ENCODE measurements around the gene MLKL. TPM values are rescaled to one million over a fixed set of nuclear protein-coding genes. Genes with fewer than 3 reads are reported as not detected.

The MLKL gene
- total RNA-seq, 1 donor from 2014 or later = 11.5 TPM

DNA sequence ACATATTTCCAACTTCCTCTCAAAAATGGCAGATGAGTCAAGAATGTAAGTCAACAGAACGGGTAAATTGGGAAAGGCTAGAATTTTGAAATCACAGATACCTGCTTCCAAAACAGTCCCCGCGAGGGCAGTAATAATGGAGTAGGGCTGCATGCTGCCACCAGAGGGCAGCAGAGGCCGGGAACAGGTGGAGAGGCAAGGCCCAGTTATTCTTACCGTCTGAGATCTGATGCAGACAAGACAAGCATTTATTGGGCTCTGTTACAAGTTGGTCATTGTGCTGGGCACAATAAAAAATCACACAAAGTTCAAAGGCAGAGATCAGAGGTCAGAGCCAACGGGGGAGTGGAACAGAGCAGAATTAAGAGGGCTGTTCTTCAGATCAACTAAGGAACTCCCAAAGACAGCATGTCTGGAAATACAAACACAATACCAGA, 8.8 kb upstream of the MLKL start:
- peak; percentile 18 for DNase-seq (ENCODE audit: low read depth)

DNA sequence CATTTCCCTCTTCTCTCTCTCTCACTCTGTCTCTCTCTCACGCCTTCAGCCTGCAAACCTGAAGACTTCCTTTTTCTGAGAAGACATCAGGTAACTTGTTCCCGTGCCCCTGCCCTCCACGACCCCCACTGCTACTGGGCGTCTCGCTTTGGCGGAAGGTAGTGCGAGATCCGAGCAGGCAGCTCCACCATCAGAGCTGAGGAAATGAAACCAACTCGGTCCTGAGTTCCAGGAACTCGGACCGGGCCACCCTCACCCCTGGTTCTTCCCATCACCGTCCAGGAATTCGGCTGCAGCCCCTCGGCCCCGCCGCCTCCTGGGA, 585 bp downstream of the MLKL start:
- Histone ChIP-seq H3K4me3 (ENCODE audit: low read depth, low read length) (peak overlapping the region; percentile 61), H3K27me3 (ENCODE audit: control insufficient read depth, insufficient read depth, low read length) (no peaks in the 10 kb centered on the region), H3K36me3 (ENCODE audit: control insufficient read depth, insufficient read depth, low read length) (no peaks in the 10 kb centered on the region)
- DNase-seq (ENCODE audit: low read depth) = no peak
- TF ChIP-seq, protein P1, sequence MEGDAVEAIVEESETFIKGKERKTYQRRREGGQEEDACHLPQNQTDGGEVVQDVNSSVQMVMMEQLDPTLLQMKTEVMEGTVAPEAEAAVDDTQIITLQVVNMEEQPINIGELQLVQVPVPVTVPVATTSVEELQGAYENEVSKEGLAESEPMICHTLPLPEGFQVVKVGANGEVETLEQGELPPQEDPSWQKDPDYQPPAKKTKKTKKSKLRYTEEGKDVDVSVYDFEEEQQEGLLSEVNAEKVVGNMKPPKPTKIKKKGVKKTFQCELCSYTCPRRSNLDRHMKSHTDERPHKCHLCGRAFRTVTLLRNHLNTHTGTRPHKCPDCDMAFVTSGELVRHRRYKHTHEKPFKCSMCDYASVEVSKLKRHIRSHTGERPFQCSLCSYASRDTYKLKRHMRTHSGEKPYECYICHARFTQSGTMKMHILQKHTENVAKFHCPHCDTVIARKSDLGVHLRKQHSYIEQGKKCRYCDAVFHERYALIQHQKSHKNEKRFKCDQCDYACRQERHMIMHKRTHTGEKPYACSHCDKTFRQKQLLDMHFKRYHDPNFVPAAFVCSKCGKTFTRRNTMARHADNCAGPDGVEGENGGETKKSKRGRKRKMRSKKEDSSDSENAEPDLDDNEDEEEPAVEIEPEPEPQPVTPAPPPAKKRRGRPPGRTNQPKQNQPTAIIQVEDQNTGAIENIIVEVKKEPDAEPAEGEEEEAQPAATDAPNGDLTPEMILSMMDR (IDR thresholded peaks at IDR 0.05; ENCODE audit: insufficient read depth, low read length, poor library complexity, severe bottlenecking) = no peak

More for the DNA sequence above, 8.8 kb upstream of the MLKL start:
- no peaks in the 10 kb centered on the region for H3K27me3 ChIP-seq (ENCODE audit: control insufficient read depth, insufficient read depth, low read length)
- TF ChIP-seq, protein P1 (IDR thresholded peaks at IDR 0.05; ENCODE audit: insufficient read depth, low read length, poor library complexity, severe bottlenecking) = peak; percentile 97
- H3K36me3 ChIP-seq (ENCODE audit: control insufficient read depth, insufficient read depth, low read length) = no peaks in the 10 kb centered on the region
- H3K4me3 ChIP-seq (ENCODE audit: low read depth, low read length) = no peak overlapping the region

GRCh38 chr16:74699666-74700065, 996 bp downstream of the MLKL start:
- DNase-seq (ENCODE audit: low read depth) = no peak
- Histone ChIP-seq H3K27me3 (ENCODE audit: control insufficient read depth, insufficient read depth, low read length) (no peaks in the 10 kb centered on the region), H3K4me3 (ENCODE audit: low read depth, low read length) (peak overlapping the region; percentile 61), H3K36me3 (ENCODE audit: control insufficient read depth, insufficient read depth, low read length) (no peaks in the 10 kb centered on the region)
- TF ChIP-seq, protein P1 (IDR thresholded peaks at IDR 0.05; ENCODE audit: insufficient read depth, low read length, poor library complexity, severe bottlenecking) = no peak

GRCh38 chr16:74698222-74698621, 2.4 kb downstream of the MLKL start:
- Histone ChIP-seq H3K27me3 (ENCODE audit: control insufficient read depth, insufficient read depth, low read length) (no peaks in the 10 kb centered on the region), H3K4me3 (ENCODE audit: low read depth, low read length) (no peak overlapping the region), H3K36me3 (ENCODE audit: control insufficient read depth, insufficient read depth, low read length) (no peaks in the 10 kb centered on the region)
- TF ChIP-seq, protein P1 (IDR thresholded peaks at IDR 0.05; ENCODE audit: insufficient read depth, low read length, poor library complexity, severe bottlenecking) = no peak
- no peak for DNase-seq (ENCODE audit: low read depth)

- Histone ChIP-seq H3K4me3 (ENCODE audit: low read depth, low read length) (peak overlapping the region; percentile 35), H3K36me3 (ENCODE audit: control insufficient read depth, insufficient read depth, low read length) (no peaks in the 10 kb centered on the region), H3K27me3 (ENCODE audit: control insufficient read depth, insufficient read depth, low read length) (no peaks in the 10 kb centered on the region)
- TF ChIP-seq, protein P1 (IDR thresholded peaks at IDR 0.05; ENCODE audit: insufficient read depth, low read length, poor library complexity, severe bottlenecking) = no peak
- peak; percentile 85 for DNase-seq (ENCODE audit: low read depth)
Measured at GRCh38 chr16:74695450-74696422, 4.9 kb downstream of the MLKL start.

Data from kidney epithelial cell (primary cell).